Amygdala (tissue), 56 donors: Measurements from ENCODE around the gene PLEKHA4.
"Not testable (repeated sequence)": the region's sequence is repeated elsewhere in the genome, so short reads cannot be mapped to it uniquely, and the experiment has no call there.

Experiments used
- DNase-seq, 56 donors: peaks; one replicate each; lab custom pipeline; 2025; lab: John Stamatoyannopoulos, UW

The PLEKHA4 gene

GRCh38 chr19:48890551-48890950 is 22.1 kb upstream of the PLEKHA4 start:
- DNase-seq, result no peak

- not testable (repeated sequence) for DNase-seq
These were observed 21.1 kb upstream of the PLEKHA4 start for GRCh38 chr19:48889496-48889895.

GRCh38 chr19:48887861-48888612 is 19.6 kb upstream of the PLEKHA4 start:
- no peak for DNase-seq

GRCh38 chr19:48883726-48884125 is 15.3 kb upstream of the PLEKHA4 start:
- DNase-seq, result no peak

DNA sequence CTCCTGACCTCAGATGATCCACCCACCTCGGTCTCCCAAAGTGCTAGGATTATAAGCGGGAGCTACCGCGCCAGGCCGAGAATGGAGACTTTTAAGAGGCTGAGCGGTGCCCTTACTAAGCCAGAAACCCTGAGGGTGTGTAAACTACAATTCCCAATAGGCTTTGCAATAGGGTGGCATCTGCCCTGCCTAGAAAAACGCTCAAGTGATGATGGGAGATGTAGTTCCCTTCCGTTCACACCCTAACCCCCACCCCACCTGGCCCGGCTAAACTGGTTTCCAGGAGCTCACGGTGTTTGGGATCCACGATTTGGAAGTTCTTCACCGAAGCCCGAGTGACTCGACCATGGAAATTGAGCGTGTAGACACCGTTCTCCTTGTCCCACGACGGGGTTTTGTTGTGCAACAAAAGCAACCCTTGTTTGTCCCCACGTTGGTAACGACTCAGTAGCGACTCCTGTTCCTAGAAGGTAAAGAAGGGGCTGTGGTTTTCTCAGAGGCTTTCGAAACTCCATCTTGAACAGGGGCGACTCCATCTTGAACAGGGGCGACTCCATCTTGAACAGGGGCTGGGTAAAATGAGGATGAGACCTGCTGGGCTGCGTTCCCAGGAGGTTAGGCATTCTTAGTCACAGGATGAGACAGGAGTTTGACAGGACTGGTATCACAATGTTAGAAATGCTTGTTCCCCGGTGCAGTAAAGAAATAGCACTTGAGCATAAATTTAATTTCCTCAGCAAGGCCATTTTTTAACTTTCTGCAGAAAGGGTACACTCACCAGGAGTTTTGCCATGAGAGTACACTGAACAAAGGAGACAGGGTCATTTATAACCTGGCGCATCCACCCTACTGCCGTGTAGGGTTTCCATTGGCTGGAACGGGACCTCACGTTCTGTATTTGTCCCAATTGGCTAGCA is 13.6 kb upstream of the PLEKHA4 start:
- peak in 2 of 56 donors; percentile 6 to 17 for DNase-seq

GRCh38 chr19:48879696-48880095 is 11.3 kb upstream of the PLEKHA4 start:
- DNase-seq, result not testable (repeated sequence)

GRCh38 chr19:48879025-48879637 is 10.7 kb upstream of the PLEKHA4 start:
- DNase-seq, result no peak

GRCh38 chr19:48878196-48879024 is 10.0 kb upstream of the PLEKHA4 start:
- DNase-seq, result no peak

DNA sequence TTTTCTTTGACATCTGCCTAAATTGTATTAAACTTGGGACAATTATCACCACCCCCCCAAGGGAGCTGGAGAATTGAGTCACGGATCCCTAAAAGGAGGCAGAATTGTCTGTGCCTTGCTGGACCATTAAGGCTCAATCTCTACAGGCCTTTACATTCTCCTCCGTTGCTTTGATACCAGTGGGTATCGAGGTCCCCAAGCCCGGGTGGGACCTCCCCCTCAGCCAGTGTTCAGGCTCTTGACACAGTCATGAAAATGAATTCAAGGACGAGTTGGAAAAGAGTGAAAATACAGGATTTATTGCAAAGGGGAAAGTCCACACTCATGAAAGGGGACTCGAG is 9.4 kb upstream of the PLEKHA4 start:
- no peak for DNase-seq

- peak in 1 of 56 donors; percentile 11 for DNase-seq
These were observed 7.9 kb upstream of the PLEKHA4 start for GRCh38 chr19:48876043-48876981.

- DNase-seq, result peak in 11 of 56 donors; percentile 10 to 64 (median 29)
These were observed 6.1 kb upstream of the PLEKHA4 start for GRCh38 chr19:48874303-48875135.

GRCh38 chr19:48873476-48874302 is 5.3 kb upstream of the PLEKHA4 start:
- DNase-seq, result peak in 1 of 56 donors; percentile 20

GRCh38 chr19:48872884-48873475 is 4.6 kb upstream of the PLEKHA4 start:
- DNase-seq, result peak in 31 of 56 donors; percentile 15 to 87 (median 43)

- DNase-seq, result peak; percentile 62 to 99 (median 95)
These were observed 3.9 kb upstream of the PLEKHA4 start, which contains the start of gene PPP1R15A for GRCh38 chr19:48872182-48872883. TSS of gene PPP1R15A (plus strand) at chr19:48872421. CDS start at chr19:48873234, 813 bp downstream.

DNA sequence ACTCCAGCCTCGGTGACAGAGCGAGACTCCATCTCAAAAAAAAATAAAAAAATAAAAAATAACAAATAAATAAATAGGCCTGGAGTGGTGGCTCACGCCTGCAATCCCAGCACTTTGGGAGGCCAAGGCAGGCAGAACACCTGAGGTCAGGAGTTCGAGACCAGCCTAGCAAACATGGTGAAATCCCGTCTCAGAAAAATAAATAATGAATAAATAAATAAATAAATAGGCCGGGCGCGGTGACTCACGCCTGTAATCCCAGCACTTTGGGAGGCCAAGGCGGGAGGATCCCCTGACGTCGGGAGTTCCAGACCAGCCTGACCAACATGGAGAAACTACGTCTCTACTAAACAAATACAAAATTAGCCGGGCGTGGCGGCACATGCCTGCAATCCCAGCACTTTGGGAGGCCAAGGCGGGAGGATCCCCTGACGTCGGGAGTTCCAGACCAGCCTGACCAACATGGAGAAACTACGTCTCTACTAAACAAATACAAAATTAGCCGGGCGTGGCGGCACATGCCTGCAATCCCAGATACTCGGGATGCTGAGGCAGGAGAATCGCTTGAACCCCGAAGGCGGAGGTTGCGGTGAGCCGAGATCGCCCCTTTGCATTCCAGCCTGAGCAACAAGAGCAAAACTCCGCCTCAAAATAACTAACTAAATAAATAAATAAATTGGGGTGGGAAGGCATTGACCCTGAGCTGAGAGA is 3.2 kb upstream of the PLEKHA4 start:
- DNase-seq, result not testable (repeated sequence)
